HCT116 (cell line): ENCODE measurements around the gene USP31. TPM values are rescaled to one million over a fixed set of nuclear protein-coding genes. Genes with fewer than 3 reads are reported as not detected.

Experiments used
- ATAC-seq: fragments of 200-7000 bp; cut with Tn5 transposase; 2 replicates; pipeline ENCODE4 v1.9.1; 2020; ENCODE audit warnings: mild to moderate bottlenecking, moderate library complexity
- BruUV-seq: library from RNA; stranded (reverse); fragments of 400-500 nt; replicated peaks from 2 replicates; lab custom pipeline; 2021; lab: Mats Ljungman, UMichigan
- CTCF ChIA-PET: fragments of 300-600 bp; sonication (Branson Sonifier 250); formaldehyde crosslinking; loops from one replicate; lab custom pipeline; 2021; ENCODE audit warnings: antibody characterized with exemption; lab: Charles Lee
- POLR2A ChIA-PET: fragments of 300-600, 350-600 bp; sonication (Branson Sonifier 250); formaldehyde crosslinking; loops from one replicate; lab custom pipeline; 2021; ENCODE audit warnings: antibody characterized with exemption; lab: Charles Lee
- RAD21 ChIA-PET, 2 experiments: fragments of 300-600 bp; sonication (Branson Sonifier 250); formaldehyde crosslinking; loops; one replicate each; lab custom pipeline; 2023; ENCODE audit warnings: low total read pairs in 2 of 2; ENCODE audit not compliant: uncharacterized antibody in 2 of 2, unreplicated experiment in 2 of 2, low non-redundant PET in 1 of 2; lab: Charles Lee
- DNase-seq: peaks from one replicate; pipeline ENCODE4 v3.0.0-alpha.2; 2010; ENCODE audit warnings: low read depth, low spot score
- H2AFZ ChIP-seq: fragments of 200-600 bp; shearing (Covaris generic), sonication (generic); 2 replicates; pipeline ENCODE4 v1.6.1; 2017; ENCODE audit warnings: low read depth, mixed run types, mixed read lengths, antibody characterized with exemption, low read length; ENCODE audit not compliant: poor library complexity, severe bottlenecking
- H3K27ac ChIP-seq: 2 replicates; pipeline ENCODE4 v1.5.1; 2012; ENCODE audit warnings: low read depth, low read length
- H3K27me3 ChIP-seq: fragments of 200-600 bp; sonication (generic); 2 replicates; pipeline ENCODE4 v1.6.1; 2016; ENCODE audit warnings: mixed run types, low read length, mixed read lengths; ENCODE audit not compliant: insufficient read depth
- H3K36me3 ChIP-seq, 2 experiments: fragments of 200-500 bp in 1 of 2; fragments of 200-600 bp in 1 of 2; sonication (Bioruptor generic) in 1 of 2; sonication (generic) in 1 of 2; 2 replicates each; pipeline versions ENCODE4 v1.5.1 to v1.6.1; 2014 to 2016; ENCODE audit warnings: low read length in 2 of 2, inconsistent platforms in 1 of 2, mixed read lengths in 1 of 2, mixed run types in 1 of 2; ENCODE audit not compliant: insufficient read depth in 2 of 2, control insufficient read depth in 1 of 2
- H3K4me1 ChIP-seq, 2 experiments: fragments of 200-600 bp in 1 of 2; sonication (generic) in 1 of 2; 2 replicates each; pipeline versions ENCODE4 v1.5.1 to v1.6.1; 2012 to 2017; ENCODE audit warnings: low read length in 2 of 2, inconsistent platforms in 1 of 2, mild to moderate bottlenecking in 1 of 2, mixed read lengths in 1 of 2, mixed run types in 1 of 2, moderate library complexity in 1 of 2; ENCODE audit not compliant: insufficient read depth in 2 of 2, control insufficient read depth in 1 of 2
- H3K4me2 ChIP-seq: fragments of 200-600 bp; sonication (generic); 2 replicates; pipeline ENCODE4 v1.6.1; 2017; ENCODE audit warnings: mixed run types, low read length, mixed read lengths
- H3K4me3 ChIP-seq, 2 experiments: fragments of 200-600 bp in 1 of 2; sonication (generic) in 1 of 2; replicated peaks in 1 of 2; 2 replicates each; pipeline ENCODE4 v1.5.1; 2011 to 2016; ENCODE audit warnings: low read length in 2 of 2, control low read depth in 1 of 2, low read depth in 1 of 2, mild to moderate bottlenecking in 1 of 2, mixed read lengths in 1 of 2, mixed run types in 1 of 2
- H3K79me2 ChIP-seq: fragments of 200-600 bp; sonication (generic); 2 replicates; pipeline ENCODE4 v1.6.1; 2017; ENCODE audit warnings: mild to moderate bottlenecking, mixed run types, low read length, moderate library complexity, mixed read lengths; ENCODE audit not compliant: insufficient read depth
- H3K9ac ChIP-seq: fragments of 200-600 bp; sonication (generic); 2 replicates; pipeline ENCODE4 v1.6.1; 2016; ENCODE audit warnings: low read length, mixed read lengths
- H3K9me2 ChIP-seq: fragments of 200-600 bp; sonication (generic), shearing (Covaris generic); 2 replicates; pipeline ENCODE4 v1.6.1; 2017; ENCODE audit warnings: mixed run types, mild to moderate bottlenecking, moderate library complexity; ENCODE audit not compliant: insufficient read depth
- H3K9me3 ChIP-seq, 2 experiments: fragments of 200-500 bp in 1 of 2; fragments of 200-600 bp in 1 of 2; sonication (Bioruptor generic) in 1 of 2; sonication (generic) in 1 of 2; 2 replicates each; pipeline ENCODE4 v1.6.1; 2014 to 2017; ENCODE audit warnings: low read length in 2 of 2, mixed read lengths in 2 of 2, inconsistent platforms in 1 of 2, low read depth in 1 of 2, mild to moderate bottlenecking in 1 of 2, mixed run types in 1 of 2, moderate library complexity in 1 of 2; ENCODE audit not compliant: control insufficient read depth in 1 of 2, insufficient read depth in 1 of 2
- H4K20me1 ChIP-seq: fragments of 200-600 bp; sonication (generic), shearing (Covaris generic); 2 replicates; pipeline ENCODE4 v1.6.1; 2017; ENCODE audit warnings: mixed run types, mild to moderate bottlenecking, moderate library complexity; ENCODE audit not compliant: insufficient read depth
- CBX3 ChIP-seq: IDR thresholded peaks from 2 replicates; pipeline ENCODE4 v1.6.1; 2012; ENCODE audit warnings: low read depth
- CEBPB ChIP-seq: IDR thresholded peaks from 2 replicates; pipeline ENCODE4 v1.6.1; 2012; ENCODE audit warnings: low read depth
- EGR1 ChIP-seq: IDR thresholded peaks from 2 replicates; pipeline ENCODE4 v1.6.1; 2012; ENCODE audit warnings: low read depth
- EZH2 ChIP-seq: fragments of 200-600 bp; sonication (generic); IDR thresholded peaks from 2 replicates; pipeline ENCODE4 v1.6.1; 2017; ENCODE audit warnings: antibody characterized with exemption, mixed run types
- EZH2phosphoT487 ChIP-seq: fragments of 200-600 bp; IDR thresholded peaks from 2 replicates; pipeline ENCODE4 v1.6.1; 2018; ENCODE audit warnings: antibody characterized with exemption, borderline replicate concordance
- JUND ChIP-seq: IDR thresholded peaks from 2 replicates; pipeline ENCODE4 v1.6.1; 2012
- POLR2A ChIP-seq: IDR thresholded peaks from 2 replicates; pipeline ENCODE4 v1.7.0; 2011; ENCODE audit warnings: borderline replicate concordance; ENCODE audit not compliant: insufficient read depth, insufficient read length; ENCODE audit errors: extremely low read depth
- POLR2AphosphoS5 ChIP-seq: IDR thresholded peaks from 2 replicates; pipeline ENCODE4 v1.6.1; 2011; ENCODE audit warnings: mild to moderate bottlenecking, low read depth, low read length, moderate library complexity
- SIN3A ChIP-seq: IDR thresholded peaks from 2 replicates; pipeline ENCODE4 v1.6.1; 2012; ENCODE audit warnings: low read depth
- SRF ChIP-seq: IDR thresholded peaks from 2 replicates; pipeline ENCODE4 v1.6.1; 2012; ENCODE audit warnings: low read depth
- TCF7L2 ChIP-seq: IDR thresholded peaks from 2 replicates; pipeline ENCODE4 v1.7.0; 2011; ENCODE audit warnings: borderline replicate concordance, inconsistent platforms; ENCODE audit not compliant: insufficient read depth, insufficient read length; ENCODE audit errors: extremely low read depth
- YY1 ChIP-seq: IDR thresholded peaks from 2 replicates; pipeline ENCODE4 v1.6.1; 2011; ENCODE audit warnings: low read length, low read depth, moderate library complexity, mild to moderate bottlenecking; ENCODE audit not compliant: insufficient replicate concordance; ENCODE audit errors: extremely low read depth
- intact Hi-C: fragments of 100-400 bp; cut with micrococcal nuclease; formaldehyde crosslinking; loops from 2 replicates; pipeline ENCODE4 v1.10.0; 2022
- total RNA-seq: library from RNA; stranded (reverse); gene quantifications from one replicate; pipeline ENCODE4 v1.2.1, GENCODE V29; 2021; ENCODE audit not compliant: unreplicated experiment
- TF ChIP-seq, protein P1 (sequence below), 3 experiments: fragments of 200-600 bp in 1 of 3; sonication (generic) in 1 of 3; IDR thresholded peaks in 2 of 3; conservative IDR thresholded peaks in 1 of 3; 2 replicates each; pipeline ENCODE4 v1.5.1; 2012 to 2017; ENCODE audit warnings: low read depth in 2 of 3, low read length in 2 of 3, antibody characterized with exemption in 1 of 3, borderline replicate concordance in 1 of 3, control low read depth in 1 of 3, mild to moderate bottlenecking in 1 of 3, mixed read lengths in 1 of 3, mixed run types in 1 of 3, moderate library complexity in 1 of 3; ENCODE audit not compliant: insufficient read depth in 1 of 3
- TF ChIP-seq, protein P2 (sequence below): IDR thresholded peaks from 2 replicates; pipeline ENCODE4 v1.6.1; 2012; ENCODE audit warnings: low read depth

Gene USP31
- total RNA-seq, 1 experiment from 2014 or later: 12.2 TPM

DNA sequence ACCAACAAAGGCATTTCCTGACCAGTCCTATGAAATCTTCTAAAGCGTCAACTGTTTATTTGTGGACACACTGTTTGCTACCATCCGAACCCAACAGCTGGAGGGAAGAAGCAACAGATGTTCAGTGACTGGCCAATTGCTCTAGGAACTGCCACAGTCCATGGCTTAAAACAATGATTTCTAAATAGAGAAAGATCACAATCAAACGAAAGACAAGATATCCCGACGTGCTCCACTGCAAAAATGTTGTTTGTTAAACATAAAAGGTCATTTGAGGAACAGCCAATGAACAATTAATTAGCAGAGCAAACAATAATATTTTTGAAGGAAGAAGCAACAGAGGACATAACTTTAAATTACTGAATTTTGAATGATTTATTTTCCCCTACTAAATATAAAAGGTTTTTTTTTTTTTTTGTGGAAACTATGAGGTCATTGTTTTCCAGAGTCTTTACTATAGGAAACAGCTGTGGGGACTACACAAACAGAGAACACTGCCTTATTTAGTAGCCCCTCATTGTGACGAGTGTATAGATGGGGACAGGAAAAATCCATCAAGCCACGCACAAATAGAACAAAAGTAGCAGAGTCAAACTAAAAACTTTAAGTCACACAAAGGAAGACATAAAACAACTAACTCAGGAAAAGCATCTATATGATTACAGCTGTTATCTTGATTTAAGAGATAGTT is 17.2 kb downstream of the USP31 start:
- no peaks in the 10 kb centered on the region for H3K9me2 ChIP-seq
- ChIA-PET RAD21 (no interaction called here), POLR2A (no interaction called here), CTCF (no interaction called here)
- H3K9me3 ChIP-seq: no peaks in the 10 kb centered on the region
- ATAC-seq (no peak), DNase-seq (no peak)
- H3K4me1 ChIP-seq: no peaks in the 10 kb centered on the region
- no peak overlapping the region for H3K27ac ChIP-seq
- no peak for TF ChIP-seq CBX3
- no peak for TF ChIP-seq SIN3A
- no peak for TF ChIP-seq POLR2AphosphoS5
- TF ChIP-seq SRF: no peak
- TF ChIP-seq EGR1: no peak
- no peak for TF ChIP-seq EZH2phosphoT487
- TF ChIP-seq EZH2: no peak
- no peak for TF ChIP-seq YY1
- no peak for TF ChIP-seq TCF7L2
- no peak for TF ChIP-seq JUND
- TF ChIP-seq, protein P1, sequence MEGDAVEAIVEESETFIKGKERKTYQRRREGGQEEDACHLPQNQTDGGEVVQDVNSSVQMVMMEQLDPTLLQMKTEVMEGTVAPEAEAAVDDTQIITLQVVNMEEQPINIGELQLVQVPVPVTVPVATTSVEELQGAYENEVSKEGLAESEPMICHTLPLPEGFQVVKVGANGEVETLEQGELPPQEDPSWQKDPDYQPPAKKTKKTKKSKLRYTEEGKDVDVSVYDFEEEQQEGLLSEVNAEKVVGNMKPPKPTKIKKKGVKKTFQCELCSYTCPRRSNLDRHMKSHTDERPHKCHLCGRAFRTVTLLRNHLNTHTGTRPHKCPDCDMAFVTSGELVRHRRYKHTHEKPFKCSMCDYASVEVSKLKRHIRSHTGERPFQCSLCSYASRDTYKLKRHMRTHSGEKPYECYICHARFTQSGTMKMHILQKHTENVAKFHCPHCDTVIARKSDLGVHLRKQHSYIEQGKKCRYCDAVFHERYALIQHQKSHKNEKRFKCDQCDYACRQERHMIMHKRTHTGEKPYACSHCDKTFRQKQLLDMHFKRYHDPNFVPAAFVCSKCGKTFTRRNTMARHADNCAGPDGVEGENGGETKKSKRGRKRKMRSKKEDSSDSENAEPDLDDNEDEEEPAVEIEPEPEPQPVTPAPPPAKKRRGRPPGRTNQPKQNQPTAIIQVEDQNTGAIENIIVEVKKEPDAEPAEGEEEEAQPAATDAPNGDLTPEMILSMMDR (IDR thresholded peaks at IDR 0.05 in 2 of 3, conservative IDR thresholded peaks at IDR 0.05 in 1 of 3; ENCODE audit: borderline replicate concordance in 1 of 3, insufficient read depth in 1 of 3, low read depth in 2 of 3, low read length in 2 of 3): no peak
- no peak for TF ChIP-seq CEBPB
- TF ChIP-seq POLR2A: no peak
- TF ChIP-seq, protein P2, sequence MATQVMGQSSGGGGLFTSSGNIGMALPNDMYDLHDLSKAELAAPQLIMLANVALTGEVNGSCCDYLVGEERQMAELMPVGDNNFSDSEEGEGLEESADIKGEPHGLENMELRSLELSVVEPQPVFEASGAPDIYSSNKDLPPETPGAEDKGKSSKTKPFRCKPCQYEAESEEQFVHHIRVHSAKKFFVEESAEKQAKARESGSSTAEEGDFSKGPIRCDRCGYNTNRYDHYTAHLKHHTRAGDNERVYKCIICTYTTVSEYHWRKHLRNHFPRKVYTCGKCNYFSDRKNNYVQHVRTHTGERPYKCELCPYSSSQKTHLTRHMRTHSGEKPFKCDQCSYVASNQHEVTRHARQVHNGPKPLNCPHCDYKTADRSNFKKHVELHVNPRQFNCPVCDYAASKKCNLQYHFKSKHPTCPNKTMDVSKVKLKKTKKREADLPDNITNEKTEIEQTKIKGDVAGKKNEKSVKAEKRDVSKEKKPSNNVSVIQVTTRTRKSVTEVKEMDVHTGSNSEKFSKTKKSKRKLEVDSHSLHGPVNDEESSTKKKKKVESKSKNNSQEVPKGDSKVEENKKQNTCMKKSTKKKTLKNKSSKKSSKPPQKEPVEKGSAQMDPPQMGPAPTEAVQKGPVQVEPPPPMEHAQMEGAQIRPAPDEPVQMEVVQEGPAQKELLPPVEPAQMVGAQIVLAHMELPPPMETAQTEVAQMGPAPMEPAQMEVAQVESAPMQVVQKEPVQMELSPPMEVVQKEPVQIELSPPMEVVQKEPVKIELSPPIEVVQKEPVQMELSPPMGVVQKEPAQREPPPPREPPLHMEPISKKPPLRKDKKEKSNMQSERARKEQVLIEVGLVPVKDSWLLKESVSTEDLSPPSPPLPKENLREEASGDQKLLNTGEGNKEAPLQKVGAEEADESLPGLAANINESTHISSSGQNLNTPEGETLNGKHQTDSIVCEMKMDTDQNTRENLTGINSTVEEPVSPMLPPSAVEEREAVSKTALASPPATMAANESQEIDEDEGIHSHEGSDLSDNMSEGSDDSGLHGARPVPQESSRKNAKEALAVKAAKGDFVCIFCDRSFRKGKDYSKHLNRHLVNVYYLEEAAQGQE: no peak
- intact Hi-C loops: no loop called here
- H3K9ac ChIP-seq: no peak overlapping the region
- H2AFZ ChIP-seq: no peak overlapping the region
- H3K4me2 ChIP-seq: no peak overlapping the region
- H3K27me3 ChIP-seq: no peaks in the 10 kb centered on the region
- peaks cover 4% of the 10 kb centered on the region for H4K20me1 ChIP-seq
- no TSS peak for BruUV-seq
- H3K79me2 ChIP-seq: peaks cover 98% of the 10 kb centered on the region
- no peak overlapping the region for H3K4me3 ChIP-seq
- H3K36me3 ChIP-seq: no peaks in the 10 kb centered on the region
